Ramos (cell line): Measurements from ENCODE around the gene GTPBP3.

Source experiments
- in situ Hi-C: fragments of 300-500 bp; cut with MboI; formaldehyde crosslinking; loops from one replicate; pipeline ENCODE4 v1.14.3; 2022; ENCODE audit warnings: low sequenced_read_pairs; ENCODE audit not compliant: unreplicated experiment

The GTPBP3 gene

DNA sequence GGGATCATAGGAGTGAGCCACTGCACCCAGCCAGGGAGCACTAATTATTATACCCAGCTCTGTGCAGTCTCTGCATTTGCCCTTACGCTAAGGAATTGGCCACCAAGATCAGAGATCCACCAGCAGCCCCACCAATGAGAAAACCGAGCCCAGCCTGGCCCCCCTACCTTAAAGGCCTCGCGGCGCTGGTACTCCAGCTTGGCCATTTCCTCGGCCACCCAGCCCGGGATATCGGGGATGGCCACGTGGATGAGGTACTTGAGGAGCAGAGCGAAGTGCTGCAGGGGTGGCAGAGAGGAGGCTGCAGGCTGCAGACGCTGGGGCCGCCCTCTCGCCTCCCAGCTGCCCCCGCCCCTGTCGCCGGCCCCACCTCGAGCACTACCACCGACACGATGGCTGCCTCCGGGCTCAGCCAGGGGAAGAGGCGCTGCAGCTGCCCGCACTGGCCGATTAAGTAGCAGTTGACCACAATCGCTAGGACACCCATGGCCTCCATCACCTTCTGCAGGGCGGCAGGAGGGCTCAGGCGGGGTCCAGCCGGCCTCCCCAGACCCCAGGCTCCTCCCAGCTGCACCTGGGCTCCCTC lies 10.2 kb upstream of the GTPBP3 start:
- in situ Hi-C loops: no loop called here

DNA sequence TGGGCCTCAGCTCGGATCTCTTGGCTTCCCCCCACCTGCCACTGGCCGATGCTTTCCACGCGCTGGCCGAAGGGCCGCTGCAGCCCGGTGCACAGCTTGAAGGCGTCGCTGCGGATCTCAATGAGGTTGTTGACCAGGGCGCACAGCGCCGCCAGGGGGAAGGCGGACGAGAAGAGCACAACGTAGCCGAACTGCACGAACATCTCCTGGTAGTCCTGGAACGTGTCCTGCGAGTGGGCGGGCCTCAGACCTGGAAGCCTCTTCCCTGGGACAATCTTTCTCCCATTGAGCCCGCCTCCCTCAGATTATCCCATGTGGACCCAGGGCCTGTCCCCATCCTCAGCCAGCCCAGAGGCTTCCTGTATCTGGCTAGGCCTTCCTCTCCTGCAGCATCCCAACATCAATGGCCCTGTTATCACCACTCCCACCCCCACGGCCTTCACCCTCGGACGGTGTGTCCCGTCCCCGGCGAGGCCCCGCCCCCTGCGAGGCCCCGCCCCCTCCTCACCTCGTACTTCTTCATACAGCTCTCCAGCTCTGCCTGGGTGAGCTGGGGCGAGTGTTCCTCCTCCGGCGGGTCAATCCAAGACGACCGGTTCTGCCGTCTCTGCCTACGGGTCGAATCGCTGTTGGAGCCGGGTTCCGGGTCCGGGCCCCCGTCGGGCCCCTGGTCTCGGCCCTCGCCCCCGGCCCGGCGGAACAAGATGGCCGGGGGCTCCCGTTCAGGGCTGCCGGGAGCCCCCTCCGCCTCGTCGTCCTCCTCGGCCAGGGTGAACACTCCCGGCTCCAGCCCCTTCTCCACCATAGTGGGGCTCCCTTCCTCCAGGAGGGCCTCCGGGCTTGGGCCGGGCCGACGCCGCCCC lies 9.5 kb upstream of the GTPBP3 start:
- in situ Hi-C loops: no loop called here

DNA sequence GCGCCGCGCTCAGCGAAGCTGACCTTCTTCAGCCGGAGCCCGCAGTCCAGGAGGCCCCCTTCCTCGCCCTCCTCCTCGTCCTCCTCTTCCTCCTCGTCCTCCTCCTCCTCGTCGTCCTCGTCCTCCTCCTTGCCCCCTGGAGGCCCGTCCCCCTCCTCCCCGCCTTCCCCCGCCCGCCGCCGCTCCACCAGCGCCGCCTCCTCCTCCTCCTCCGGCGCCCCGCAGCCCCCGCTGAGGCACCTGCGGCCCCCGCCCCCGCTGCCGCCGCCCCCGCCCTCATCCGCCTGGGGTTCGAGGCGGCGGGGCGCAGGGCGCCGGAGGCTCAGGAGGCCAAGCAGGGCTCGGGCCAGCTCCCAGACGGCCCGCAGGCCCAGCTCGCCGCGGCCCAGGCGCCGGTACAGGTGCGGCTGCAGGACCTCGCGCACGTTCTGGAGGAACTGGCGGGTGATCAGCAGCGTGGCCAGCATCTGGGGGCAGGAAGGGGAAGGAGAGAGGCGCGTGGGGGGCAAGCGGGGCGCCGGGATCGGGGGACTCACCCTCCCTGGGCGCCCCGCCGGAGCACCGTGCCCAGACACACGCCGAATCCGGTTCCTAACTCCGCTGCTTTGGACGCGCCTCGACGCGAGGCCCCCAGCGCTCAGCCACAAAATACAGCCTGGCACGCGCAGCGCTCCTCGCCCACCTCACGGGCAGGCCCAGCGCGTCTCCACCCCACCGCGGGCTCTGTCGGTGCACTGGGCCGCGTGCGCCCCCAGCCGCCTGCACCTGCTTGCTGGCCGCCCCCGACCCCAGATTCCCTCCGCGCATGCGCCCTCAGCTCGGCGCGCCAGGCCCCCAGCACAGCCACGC lies 8.6 kb upstream of the GTPBP3 start:
- in situ Hi-C loops: no loop called here

DNA sequence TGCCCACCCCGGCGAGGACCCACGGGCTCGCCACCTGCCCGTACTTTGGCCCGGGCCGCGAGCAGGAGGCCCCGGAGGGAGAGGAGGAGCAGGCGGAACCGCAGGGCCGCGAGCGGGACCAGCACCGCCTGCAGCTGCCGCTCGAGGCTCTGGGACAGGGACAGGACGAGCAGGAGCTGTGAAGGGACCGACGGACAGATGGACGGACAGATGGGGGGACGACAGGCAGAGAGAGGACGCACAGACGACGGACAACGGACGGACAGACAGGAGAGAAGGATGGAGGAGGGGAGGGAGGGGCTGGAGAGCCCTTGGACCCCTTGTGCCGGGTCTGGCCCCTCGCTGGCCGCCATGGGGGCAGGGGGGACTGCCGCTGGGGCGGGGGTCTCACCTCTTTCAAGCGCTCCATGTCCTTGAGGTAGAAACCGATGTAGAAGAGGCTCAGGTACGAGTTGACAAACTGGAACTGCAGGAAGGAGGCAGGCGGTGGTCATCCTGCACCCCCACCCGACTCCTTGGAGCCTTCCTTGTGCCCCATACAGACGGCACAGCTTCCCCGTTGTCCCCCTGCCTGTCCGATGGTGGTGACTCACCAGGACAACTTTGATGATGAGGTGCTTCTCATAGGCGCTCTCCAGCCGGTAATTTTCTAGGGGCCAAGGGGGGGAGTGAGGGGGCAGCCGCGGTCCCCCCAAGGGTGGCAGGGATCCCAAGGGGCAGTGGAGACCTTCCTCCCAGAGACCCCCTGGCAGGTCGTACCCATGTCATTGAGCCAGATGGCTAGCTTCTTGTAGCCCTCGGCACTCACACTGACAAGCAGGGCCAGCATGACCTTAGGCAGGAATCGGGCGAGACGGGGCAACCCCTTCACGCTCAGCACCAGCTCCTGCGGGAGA lies 7.7 kb upstream of the GTPBP3 start:
- in situ Hi-C loops: no loop called here

DNA sequence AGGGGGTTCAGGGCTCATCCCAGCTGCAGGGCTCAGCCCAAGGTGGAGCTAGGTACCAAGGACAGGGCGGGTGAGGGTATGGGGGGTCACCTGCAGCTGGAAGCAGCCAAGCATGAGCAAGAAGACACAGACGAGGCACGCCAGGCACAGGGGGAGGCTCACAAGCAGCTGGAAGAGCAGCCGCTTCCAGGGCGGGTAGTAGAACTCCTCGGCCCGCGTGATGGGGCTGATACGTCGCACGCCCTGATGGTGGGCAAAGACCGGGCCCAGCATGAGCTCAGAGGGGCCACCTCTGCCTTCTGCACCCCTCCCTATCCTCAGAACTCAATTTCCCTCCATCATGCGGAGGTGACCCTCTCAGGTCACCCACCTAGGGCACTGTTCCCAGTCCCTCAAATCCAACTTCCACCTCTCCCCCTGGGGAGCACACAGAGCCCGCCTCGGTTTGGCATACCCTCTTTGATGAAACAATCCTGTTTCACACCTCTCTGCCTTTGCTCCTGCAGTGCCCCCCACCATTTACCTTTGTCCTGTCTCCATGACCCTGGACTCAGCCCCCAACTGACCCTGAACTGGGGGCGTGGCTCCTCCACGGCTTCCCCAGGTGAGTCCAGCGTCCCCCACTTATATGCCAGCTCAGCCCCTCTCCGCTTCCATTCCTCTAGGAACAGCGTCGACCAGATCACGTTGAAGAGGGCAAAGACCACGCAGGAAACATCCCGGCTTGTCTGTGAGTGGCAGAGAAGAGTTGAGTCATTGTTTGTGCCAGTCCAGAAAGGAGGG lies 6.9 kb upstream of the GTPBP3 start:
- in situ Hi-C loops: no loop called here

DNA sequence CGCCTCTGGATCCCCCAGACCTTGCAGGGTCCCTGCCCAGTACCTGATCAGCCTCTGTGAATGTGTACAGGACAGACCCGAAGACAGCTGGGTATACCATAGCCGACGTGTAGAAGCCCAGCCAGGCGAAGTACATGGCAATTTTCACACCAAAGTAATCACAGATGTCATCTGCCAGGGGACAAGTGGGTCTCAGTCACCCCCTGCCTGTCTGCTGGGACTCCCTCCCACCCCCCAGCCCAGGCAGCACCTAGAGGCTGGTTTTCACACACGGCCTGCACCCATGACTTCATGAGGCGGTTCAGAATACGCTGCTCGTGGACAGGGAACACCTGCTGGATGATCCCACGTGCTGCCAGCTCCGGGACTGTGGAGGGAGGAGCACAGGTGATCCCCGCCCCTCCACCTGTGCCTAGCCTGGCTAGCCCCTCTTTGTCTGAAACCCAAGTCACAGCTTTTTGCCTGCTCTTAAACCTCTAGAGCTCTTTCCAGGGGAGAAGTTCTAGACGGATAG lies 6.3 kb upstream of the GTPBP3 start:
- in situ Hi-C loops: no loop called here

DNA sequence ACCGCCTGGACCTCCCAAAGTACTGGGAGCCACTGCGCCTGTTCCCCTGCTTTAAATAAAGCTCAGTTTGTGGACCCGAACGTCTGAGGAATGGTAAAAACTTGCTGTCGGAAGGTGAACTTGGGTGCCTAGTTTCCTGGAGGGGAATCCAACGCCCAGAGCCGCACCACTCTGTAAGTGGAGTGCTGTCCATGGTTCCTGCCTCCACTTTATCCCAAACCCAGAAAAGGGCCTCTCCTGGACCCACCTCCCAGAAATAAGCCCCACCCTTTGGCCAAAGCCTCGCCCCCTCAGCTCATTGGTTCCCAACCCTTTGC lies 5.0 kb upstream of the GTPBP3 start:
- in situ Hi-C loops: no loop called here

DNA sequence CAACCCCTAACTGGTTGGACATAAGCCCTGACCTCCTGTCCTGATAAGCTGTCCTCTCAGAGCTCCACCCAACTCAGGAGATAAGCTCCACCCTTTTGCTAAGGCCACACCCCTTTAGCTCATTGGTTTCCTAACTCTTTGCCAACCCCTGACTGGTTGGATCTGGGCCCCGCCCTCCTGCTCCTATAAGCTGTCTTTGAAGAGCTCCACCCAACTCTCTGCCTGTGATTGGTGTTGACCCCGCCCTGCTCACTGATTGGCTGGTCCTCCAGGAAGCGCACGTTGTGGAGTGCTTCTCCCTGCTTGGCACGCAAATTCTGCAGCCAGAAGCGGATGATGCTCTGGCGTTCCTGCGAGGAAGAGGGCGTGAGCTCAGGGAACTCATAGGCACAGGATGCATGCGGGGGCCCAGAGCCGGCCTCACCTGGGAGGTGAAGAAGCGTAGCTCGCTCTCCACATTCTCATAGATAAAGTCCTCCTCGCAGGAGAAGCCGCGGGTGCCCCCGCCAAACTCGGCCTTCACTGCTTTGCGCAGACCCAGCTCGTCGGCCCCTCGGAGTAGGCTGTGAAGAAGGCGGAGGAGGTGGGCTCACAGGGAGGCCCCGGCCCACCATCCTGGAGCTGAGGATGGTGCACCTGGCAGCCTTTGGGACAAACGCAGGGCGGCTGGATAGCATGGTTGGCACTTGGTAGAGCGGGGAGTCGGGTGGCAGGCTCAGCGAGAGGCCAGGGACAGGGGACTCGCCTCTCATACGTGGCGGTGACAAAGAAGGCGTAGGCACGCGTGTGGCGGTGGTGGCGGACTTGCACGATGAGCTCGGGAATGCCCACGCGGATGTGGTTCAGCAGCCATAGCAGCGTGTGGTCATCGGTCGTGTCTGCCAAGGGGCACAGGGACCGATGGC lies 4.4 kb upstream of the GTPBP3 start:
- in situ Hi-C loops: no loop called here

DNA sequence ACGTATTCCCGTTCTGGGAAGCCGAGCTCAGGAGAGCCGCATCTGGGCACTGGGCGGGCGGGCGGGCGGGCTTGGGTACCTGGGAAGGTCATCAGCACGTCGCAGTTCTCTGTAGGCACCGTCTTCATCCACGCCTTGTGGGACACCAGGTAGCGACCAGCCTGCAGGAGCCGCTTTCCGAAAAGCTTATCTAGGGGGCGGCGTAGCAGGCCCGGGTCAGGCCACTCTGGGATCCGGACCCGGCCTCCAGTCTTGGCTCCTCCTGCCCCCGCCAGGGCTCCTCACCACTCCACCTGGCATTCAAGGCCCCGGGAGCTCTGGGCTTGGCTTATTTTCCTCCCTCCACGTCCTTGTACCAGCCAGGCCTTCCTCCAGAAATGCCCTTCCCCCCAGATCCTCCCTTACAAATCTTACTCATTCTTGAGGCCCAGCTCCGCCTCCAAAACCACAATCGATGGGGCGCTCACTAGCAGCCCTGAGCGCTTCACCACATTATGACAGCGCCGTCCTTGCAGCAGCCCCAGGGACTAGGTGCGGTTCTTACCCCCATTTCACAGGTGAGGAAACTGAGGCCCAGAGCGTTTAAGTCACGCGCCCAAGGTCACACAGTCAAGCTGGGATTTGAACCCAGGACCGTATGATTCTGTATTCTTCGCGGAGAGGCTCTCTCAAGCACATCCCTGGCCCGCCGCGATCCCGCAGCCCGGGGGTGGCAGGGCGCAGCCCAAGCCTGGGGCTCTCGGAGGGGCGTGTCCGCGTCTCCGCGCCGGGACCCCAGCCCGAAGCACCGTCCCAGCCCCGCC lies 3.5 kb upstream of the GTPBP3 start:
- in situ Hi-C loops: no loop called here

DNA sequence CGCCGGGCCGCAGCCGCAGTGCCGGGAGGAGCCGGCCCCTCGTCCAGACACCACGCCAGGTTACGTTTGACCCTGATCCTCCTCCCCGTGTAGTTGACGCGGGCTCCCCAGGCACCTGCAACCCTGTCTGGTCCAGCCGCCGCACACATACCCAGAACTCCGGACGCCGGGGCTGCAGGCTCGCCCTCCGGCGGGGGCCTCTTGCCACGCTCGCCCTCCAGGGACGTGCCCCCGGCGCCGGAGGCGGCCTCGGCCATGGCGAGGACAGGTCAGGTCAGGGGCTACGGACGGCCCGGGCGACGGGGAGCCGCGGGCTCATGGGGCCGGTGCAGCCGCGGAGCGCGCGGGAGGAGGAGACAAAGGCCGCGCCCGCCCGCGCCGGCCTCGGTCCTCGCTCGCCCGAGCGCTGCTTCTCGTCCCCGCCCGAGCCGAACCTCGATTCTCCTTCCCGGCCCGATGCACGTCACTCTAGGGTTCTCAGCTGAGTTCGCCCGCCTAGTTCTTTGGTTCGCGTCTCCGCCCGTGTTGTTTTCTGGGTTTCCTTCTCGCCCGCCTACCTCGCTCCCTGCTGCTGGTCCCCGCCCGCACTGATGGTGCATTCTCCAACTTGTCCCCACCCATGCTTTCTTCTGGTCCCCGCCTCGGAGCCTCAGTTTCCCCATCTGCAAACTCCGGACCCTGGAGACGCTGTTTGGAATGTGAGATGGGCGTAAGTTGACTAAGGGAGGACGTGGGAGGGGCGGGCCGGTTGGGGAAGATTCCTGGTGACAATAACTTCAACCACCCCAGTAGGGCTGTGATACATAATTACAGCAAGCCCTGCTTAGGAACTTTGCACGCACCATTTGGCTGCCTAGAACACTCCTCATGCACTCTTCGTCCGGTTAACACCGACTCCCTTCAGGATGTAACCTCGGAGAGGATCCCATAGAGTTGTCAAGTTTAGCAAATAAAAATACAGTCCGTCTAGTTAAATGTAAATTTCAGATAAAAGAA lies 2.6 kb upstream of the GTPBP3 start, which contains the start of gene ANO8:
Gene ANO8, minus strand, starts transcription at position 442 of the 996 bp plus-strand sequence. Its CDS starts 185 bp downstream, at position 257.
- in situ Hi-C loops: no loop called here

DNA sequence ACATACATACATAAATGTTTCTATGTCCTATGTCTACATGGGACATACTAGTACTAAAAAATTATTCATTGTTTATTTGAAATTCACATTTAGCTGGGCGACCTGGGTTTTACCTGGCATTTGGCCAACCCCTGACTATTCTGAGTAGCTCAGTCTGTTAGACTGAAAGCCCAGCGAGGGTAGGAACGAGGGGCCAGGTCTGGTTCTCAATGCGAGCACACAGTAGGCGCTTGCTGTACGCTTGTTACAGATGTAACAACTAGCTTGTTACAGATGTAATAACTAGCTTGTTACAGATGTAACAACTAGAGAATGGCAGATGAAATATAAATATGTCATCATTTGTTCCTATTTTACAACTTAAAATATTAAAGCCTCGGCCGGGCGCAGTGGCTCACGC lies 1.8 kb upstream of the GTPBP3 start:
- in situ Hi-C loops: no loop called here

DNA sequence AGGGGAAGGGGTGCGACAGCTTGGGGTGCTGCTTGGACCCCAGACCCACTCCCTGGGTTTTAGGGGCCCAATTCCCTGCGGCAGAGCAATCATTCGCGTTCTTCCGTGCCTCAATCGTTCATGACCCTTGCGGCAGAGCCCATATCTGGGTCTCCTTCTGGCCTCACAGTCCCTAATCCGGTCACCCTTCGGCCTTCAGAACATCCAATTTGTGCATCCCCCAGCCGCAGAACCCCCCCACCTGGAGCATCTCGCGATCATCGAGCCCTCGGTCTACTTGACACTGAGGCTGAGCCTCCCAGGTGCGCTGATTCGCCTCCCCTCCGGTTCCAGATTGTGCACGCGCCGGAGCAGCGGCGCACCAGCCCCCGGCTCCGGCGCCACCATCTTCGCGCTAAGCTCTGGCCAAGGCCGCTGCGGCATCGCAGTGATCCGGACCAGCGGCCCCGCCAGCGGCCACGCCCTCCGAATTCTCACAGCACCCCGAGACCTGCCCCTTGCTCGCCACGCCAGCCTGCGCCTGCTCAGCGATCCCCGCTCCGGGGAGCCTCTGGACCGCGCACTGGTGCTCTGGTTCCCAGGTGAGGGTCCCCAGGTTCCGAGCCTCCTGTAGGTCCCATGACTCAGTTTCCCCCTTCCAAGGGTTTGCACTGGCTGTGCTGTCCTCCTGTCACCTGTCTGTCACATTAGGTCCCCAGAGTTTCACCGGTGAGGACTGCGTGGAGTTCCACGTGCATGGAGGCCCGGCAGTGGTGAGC lies 501 bp downstream of the GTPBP3 start:
- in situ Hi-C loops: no loop called here

DNA sequence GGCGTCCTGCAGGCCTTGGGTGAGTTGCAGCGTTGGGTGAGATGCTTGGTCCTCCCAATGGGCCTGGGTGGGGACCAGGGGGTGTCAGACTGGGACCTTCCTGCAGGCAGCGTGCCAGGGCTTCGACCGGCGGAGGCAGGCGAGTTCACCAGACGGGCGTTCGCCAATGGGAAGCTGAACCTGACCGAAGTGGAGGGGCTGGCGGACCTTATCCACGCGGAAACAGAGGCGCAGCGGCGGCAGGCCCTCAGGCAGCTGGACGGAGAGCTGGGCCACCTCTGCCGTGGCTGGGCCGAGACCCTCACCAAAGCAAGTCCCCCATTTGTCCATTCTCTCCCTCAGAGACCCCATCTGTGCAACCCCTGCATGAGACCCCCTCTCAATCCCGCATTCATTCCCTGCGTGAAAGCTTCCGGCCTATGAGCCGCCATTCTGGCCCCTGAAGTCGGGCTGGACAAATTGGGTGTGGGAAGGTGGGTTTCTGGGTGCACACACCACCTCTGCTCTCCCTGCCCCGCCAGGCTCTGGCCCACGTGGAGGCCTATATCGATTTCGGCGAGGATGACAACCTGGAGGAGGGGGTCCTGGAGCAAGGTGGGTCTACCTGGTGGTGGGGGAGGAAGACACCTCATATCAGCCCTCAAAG lies 1.2 kb downstream of the GTPBP3 start:
- in situ Hi-C loops: no loop called here

DNA sequence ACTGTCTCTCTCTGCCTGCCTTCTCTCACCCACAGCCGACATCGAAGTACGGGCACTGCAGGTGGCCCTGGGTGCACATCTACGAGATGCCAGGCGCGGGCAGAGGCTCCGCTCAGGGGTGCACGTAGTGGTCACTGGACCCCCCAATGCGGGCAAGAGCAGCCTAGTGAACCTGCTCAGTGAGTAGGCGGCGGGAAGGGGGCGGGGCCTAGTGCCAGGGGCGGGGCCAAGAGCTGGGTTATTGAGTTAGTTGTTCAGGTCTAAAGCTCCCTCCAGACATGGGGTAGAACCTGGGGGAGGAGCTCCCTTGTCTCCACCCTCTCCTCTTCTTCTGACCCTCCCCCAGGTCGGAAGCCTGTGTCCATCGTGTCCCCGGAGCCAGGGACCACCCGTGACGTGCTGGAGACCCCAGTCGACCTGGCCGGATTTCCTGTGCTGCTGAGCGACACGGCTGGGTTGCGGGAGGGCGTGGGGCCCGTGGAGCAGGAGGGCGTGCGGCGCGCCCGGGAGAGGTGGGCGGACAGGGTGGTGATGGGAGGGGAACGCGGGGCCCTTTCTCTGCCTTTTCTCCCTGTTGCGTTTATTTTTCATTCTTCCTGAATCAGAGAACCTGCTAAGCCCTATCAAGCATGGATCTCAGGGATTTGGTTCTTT lies 1.9 kb downstream of the GTPBP3 start:
- in situ Hi-C loops: no loop called here
